CD4-positive, alpha-beta T cell treated with Interleukin-12 subunit alpha and Interleukin-12 subunit beta, for 1 hour (primary cell): ENCODE results near the gene NUCB1.

Experiments
- DNase-seq: peaks from one replicate; pipeline ENCODE4 v3.0.0-alpha.2; 2020

The NUCB1 gene

GRCh38 chr19:48964205-48965039, 64.3 kb downstream of the NUCB1 start:
- DNase-seq, result peak; percentile 14

GRCh38 chr19:48965040-48965805, 65.1 kb downstream of the NUCB1 start, which contains the start of gene FTL:
TSS of gene FTL (plus strand) at chr19:48965309. CDS start at chr19:48965508, 199 bp downstream.
- peak; percentile 93 for DNase-seq

- peak; percentile 89 for DNase-seq
Observed at GRCh38 chr19:48965806-48966540, 65.9 kb downstream of the NUCB1 start.

- no peak for DNase-seq
Observed at GRCh38 chr19:48966541-48967345, 66.6 kb downstream of the NUCB1 start.

- DNase-seq, result peak; percentile 34
Observed at GRCh38 chr19:48967346-48968178, 67.5 kb downstream of the NUCB1 start.

GRCh38 chr19:48968179-48968661, 68.1 kb downstream of the NUCB1 start:
- DNase-seq, result no peak

- no peak for DNase-seq
Observed at GRCh38 chr19:48968813-48969218, 68.7 kb downstream of the NUCB1 start.

GRCh38 chr19:48969276-48970138, 69.4 kb downstream of the NUCB1 start:
- DNase-seq, result no peak

GRCh38 chr19:48970139-48970766, 70.1 kb downstream of the NUCB1 start:
- DNase-seq, result no peak

- DNase-seq, result peak; percentile 83
Observed at GRCh38 chr19:48970923-48971395, 70.8 kb downstream of the NUCB1 start.
